ENCODE data around the gene DCHS2. TPM values are rescaled to one million over a fixed set of nuclear protein-coding genes. Genes with fewer than 3 reads are reported as not detected.

The DCHS2 gene
- total and polyA plus RNA-seq, 10 of the 15 experiments (the other 5 are each of a cell fraction or from before 2014, with no cell fraction given), result 0.01 to 0.31 (median 0.06) TPM; not detected in 3

DNA sequence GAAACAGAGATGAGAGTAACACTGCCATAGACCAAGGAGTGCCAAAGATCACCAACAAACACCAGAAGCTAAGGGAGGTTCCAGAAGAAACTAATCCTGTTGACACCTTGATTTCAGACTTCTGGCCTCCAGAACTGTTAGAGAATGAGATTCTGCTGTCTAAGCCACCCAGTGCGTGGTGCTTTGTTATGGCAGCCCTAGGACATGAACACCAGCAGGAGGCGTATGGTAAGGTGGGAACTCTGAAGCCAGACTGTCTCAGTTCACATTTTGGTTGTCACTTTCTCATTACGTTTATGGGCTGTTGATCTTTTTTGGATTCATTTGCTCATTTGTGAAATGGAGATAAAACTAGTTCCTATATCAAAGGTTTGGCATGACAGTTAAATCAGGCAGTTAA, 142.9 kb downstream of the DCHS2 start:
- Histone ChIP-seq H3K4me3 (no peak overlapping the region), H3K4me1 (ENCODE audit: control insufficient read depth, insufficient read depth, low read length) (no peaks in the 10 kb centered on the region), H3K27me3 (replicated peaks in 1 of 2; ENCODE audit: control insufficient read depth in 2 of 2, insufficient read depth in 2 of 2, low read length in 1 of 2) (no peaks in the 10 kb centered on the region; a peak in 1 of 4 replicates), H3K9ac (ENCODE audit: control insufficient read depth, insufficient read depth, low read length) (no peak overlapping the region), H3K4me2 (ENCODE audit: control insufficient read depth, insufficient read depth) (no peak overlapping the region), H3K9me3 (replicated peaks; ENCODE audit: control insufficient read depth, insufficient read depth, low read length) (no peaks in the 10 kb centered on the region), H2AFZ (ENCODE audit: control insufficient read depth, low read depth, low read length) (no peak overlapping the region), H3K79me2 (ENCODE audit: control insufficient read depth, insufficient read depth, low read length) (no peaks in the 10 kb centered on the region), H4K20me1 (ENCODE audit: control insufficient read depth, insufficient read depth) (no peaks in the 10 kb centered on the region), H3K27ac (ENCODE audit: control insufficient read depth, insufficient read depth) (no peak overlapping the region), H3K36me3 (ENCODE audit: control insufficient read depth in 2 of 2, insufficient read depth in 2 of 2, low read length in 1 of 2) (no peaks in the 10 kb centered on the region)
- ATAC-seq (peak; percentile 69), FAIRE-seq (peak; percentile 35), DNase-seq (ENCODE audit: low read depth, low spot score) (no peak)
- POLR2A ChIA-PET, result no interaction called here
- intact Hi-C loops (cut with micrococcal nuclease; ENCODE audit: unreplicated experiment) (no loop called here), in situ Hi-C loops (cut with MboI) (no loop called here)
- RAD21 ChIA-PET (ENCODE audit: unreplicated experiment), result no interaction called here
- 16% methylated on average over 3 of the region's 3 CpGs for WGBS (ENCODE audit: insufficient coverage, insufficient replicate concordance, low lambda C conversion rate, missing lambda C conversion rate)
- no peak for TF ChIP-seq EED (IDR thresholded peaks at IDR 0.05; ENCODE audit: low read depth)
- TF ChIP-seq, protein P1, sequence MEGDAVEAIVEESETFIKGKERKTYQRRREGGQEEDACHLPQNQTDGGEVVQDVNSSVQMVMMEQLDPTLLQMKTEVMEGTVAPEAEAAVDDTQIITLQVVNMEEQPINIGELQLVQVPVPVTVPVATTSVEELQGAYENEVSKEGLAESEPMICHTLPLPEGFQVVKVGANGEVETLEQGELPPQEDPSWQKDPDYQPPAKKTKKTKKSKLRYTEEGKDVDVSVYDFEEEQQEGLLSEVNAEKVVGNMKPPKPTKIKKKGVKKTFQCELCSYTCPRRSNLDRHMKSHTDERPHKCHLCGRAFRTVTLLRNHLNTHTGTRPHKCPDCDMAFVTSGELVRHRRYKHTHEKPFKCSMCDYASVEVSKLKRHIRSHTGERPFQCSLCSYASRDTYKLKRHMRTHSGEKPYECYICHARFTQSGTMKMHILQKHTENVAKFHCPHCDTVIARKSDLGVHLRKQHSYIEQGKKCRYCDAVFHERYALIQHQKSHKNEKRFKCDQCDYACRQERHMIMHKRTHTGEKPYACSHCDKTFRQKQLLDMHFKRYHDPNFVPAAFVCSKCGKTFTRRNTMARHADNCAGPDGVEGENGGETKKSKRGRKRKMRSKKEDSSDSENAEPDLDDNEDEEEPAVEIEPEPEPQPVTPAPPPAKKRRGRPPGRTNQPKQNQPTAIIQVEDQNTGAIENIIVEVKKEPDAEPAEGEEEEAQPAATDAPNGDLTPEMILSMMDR (IDR thresholded peaks at IDR 0.05 in 2 of 3, conservative IDR thresholded peaks at IDR 0.05 in 1 of 3; ENCODE audit: control insufficient read depth in 2 of 3, extremely low read depth in 1 of 3, insufficient read depth in 1 of 3, low read depth in 3 of 3, low read length in 3 of 3), result peak; percentile 11 to 24 (median 16); a peak in 2 of 6 replicates
- SMC1A ChIA-PET (ENCODE audit: uncharacterized antibody, unreplicated experiment), result no interaction called here
- CTCF ChIA-PET, result interaction anchor here (0.8 to 1.4 kb wide), 2 partner anchors 12 to 154 kb away, joined by 3 to 4 read pairs; no protein-coding TSS in a partner anchor
- no TSS peak for BruUV-seq (replicated peaks)

DNA sequence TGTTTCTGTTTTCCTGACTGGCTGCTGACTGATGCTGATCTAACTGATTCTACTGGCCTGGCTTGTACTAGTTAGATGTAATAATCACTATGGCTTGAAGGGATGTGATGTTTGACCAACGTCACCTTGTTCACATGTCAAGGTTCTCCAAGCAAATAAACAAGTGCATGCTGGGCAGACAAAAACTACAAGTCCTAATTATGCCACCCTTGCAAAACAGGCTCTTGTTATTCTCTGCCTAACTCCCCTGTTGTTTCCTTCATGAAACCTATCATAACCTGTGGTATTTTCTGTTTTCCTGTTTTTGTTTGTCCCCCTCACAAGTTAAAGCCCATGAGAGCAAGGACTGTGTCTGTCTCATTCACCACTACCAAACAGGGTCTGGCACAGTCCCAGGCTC, 146.2 kb downstream of the DCHS2 start:
- in situ Hi-C loops (cut with MboI) (no loop called here), intact Hi-C loops (cut with micrococcal nuclease; ENCODE audit: unreplicated experiment) (no loop called here)
- POLR2A ChIA-PET, result no interaction called here
- no peak overlapping the region for H2AFZ ChIP-seq (ENCODE audit: control insufficient read depth, low read depth, low read length)
- BruUV-seq (replicated peaks), result no TSS peak
- no peak overlapping the region for H3K27ac ChIP-seq (ENCODE audit: control insufficient read depth, insufficient read depth)
- H3K9ac ChIP-seq (ENCODE audit: control insufficient read depth, insufficient read depth, low read length), result no peak overlapping the region
- H3K4me3 ChIP-seq, result no peak overlapping the region
- no peak overlapping the region for H3K4me2 ChIP-seq (ENCODE audit: control insufficient read depth, insufficient read depth)
- CTCF ChIA-PET, result interaction anchor here (0.6 to 1.4 kb wide), 3 partner anchors 14 to 162 kb away, joined by 3 to 7 read pairs (median 3); no protein-coding TSS in a partner anchor
- no peak for FAIRE-seq
- H3K27me3 ChIP-seq (replicated peaks in 1 of 2; ENCODE audit: control insufficient read depth in 2 of 2, insufficient read depth in 2 of 2, low read length in 1 of 2), result no peaks in the 10 kb centered on the region; a peak in 1 of 4 replicates
- H3K36me3 ChIP-seq (ENCODE audit: control insufficient read depth in 2 of 2, insufficient read depth in 2 of 2, low read length in 1 of 2), result no peaks in the 10 kb centered on the region
- SMC1A ChIA-PET (ENCODE audit: uncharacterized antibody, unreplicated experiment), result interaction anchor here (0.6 to 1.1 kb wide), 2 partner anchors 160 to 204 kb away, joined by 3 read pairs; no protein-coding TSS in a partner anchor
- WGBS (ENCODE audit: insufficient coverage, insufficient replicate concordance, low lambda C conversion rate, missing lambda C conversion rate), result 0% methylated on average over 1 of the region's 1 CpG
- H3K9me3 ChIP-seq (replicated peaks; ENCODE audit: control insufficient read depth, insufficient read depth, low read length), result no peaks in the 10 kb centered on the region
- no peak for ATAC-seq
- no peaks in the 10 kb centered on the region for H3K79me2 ChIP-seq (ENCODE audit: control insufficient read depth, insufficient read depth, low read length)
- DNase-seq (ENCODE audit: low read depth, low spot score), result no peak
- RAD21 ChIA-PET (ENCODE audit: unreplicated experiment), result interaction anchor here (1.1 kb wide), 1 partner anchor 161 kb away, joined by 4 read pairs; no protein-coding TSS in a partner anchor
- H3K4me1 ChIP-seq (ENCODE audit: control insufficient read depth, insufficient read depth, low read length), result no peaks in the 10 kb centered on the region
- no peaks in the 10 kb centered on the region for H4K20me1 ChIP-seq (ENCODE audit: control insufficient read depth, insufficient read depth)
- TF ChIP-seq NFIC (IDR thresholded peaks at IDR 0.05; ENCODE audit: low read depth, low read length) (no peak), ZBED1 (IDR thresholded peaks at IDR 0.05; ENCODE audit: borderline replicate concordance) (no peak), BCLAF1 (IDR thresholded peaks at IDR 0.05) (no peak), CEBPB (IDR thresholded peaks at IDR 0.05; ENCODE audit: borderline replicate concordance in 1 of 2, low read depth in 2 of 2, low read length in 2 of 2) (no peak)
- TF ChIP-seq, protein P2, sequence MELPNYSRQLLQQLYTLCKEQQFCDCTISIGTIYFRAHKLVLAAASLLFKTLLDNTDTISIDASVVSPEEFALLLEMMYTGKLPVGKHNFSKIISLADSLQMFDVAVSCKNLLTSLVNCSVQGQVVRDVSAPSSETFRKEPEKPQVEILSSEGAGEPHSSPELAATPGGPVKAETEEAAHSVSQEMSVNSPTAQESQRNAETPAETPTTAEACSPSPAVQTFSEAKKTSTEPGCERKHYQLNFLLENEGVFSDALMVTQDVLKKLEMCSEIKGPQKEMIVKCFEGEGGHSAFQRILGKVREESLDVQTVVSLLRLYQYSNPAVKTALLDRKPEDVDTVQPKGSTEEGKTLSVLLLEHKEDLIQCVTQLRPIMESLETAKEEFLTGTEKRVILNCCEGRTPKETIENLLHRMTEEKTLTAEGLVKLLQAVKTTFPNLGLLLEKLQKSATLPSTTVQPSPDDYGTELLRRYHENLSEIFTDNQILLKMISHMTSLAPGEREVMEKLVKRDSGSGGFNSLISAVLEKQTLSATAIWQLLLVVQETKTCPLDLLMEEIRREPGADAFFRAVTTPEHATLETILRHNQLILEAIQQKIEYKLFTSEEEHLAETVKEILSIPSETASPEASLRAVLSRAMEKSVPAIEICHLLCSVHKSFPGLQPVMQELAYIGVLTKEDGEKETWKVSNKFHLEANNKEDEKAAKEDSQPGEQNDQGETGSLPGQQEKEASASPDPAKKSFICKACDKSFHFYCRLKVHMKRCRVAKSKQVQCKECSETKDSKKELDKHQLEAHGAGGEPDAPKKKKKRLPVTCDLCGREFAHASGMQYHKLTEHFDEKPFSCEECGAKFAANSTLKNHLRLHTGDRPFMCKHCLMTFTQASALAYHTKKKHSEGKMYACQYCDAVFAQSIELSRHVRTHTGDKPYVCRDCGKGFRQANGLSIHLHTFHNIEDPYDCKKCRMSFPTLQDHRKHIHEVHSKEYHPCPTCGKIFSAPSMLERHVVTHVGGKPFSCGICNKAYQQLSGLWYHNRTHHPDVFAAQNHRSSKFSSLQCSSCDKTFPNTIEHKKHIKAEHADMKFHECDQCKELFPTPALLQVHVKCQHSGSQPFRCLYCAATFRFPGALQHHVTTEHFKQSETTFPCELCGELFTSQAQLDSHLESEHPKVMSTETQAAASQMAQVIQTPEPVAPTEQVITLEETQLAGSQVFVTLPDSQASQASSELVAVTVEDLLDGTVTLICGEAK (IDR thresholded peaks at IDR 0.05; ENCODE audit: borderline replicate concordance), result no peak

All from GM12878 (cell line).